NCI-H226 (cell line): ENCODE measurements around the gene FLNC.

ENCODE experiments used
- DNase-seq: peaks from one replicate; pipeline ENCODE4 v3.0.0-alpha.2; 2015

FLNC gene

GRCh38 chr7:128833148-128833945 is 3.1 kb downstream of the FLNC start:
- peak; percentile 68 for DNase-seq

- DNase-seq: no peak
Measured at GRCh38 chr7:128833946-128834325, 3.7 kb downstream of the FLNC start.

- DNase-seq: no peak
Measured at GRCh38 chr7:128835231-128835751, 5.1 kb downstream of the FLNC start.

- no peak for DNase-seq
Measured at GRCh38 chr7:128835790-128836641, 5.8 kb downstream of the FLNC start.

GRCh38 chr7:128836729-128837348 is 6.6 kb downstream of the FLNC start:
- DNase-seq: no peak

- no peak for DNase-seq
Measured at GRCh38 chr7:128837521-128837921, 7.3 kb downstream of the FLNC start.

GRCh38 chr7:128838109-128838779 is 8.0 kb downstream of the FLNC start:
- DNase-seq: no peak

- no peak for DNase-seq
Measured at GRCh38 chr7:128838981-128839731, 8.9 kb downstream of the FLNC start.

- DNase-seq: no peak
Measured at GRCh38 chr7:128839751-128840177, 9.6 kb downstream of the FLNC start.

GRCh38 chr7:128840326-128841170 is 10.3 kb downstream of the FLNC start:
- DNase-seq: no peak

- DNase-seq: no peak
Measured at GRCh38 chr7:128841171-128841690, 11.0 kb downstream of the FLNC start.

- DNase-seq: no peak
Measured at GRCh38 chr7:128841921-128842673, 11.9 kb downstream of the FLNC start.

- no peak for DNase-seq
Measured at GRCh38 chr7:128842674-128843641, 12.8 kb downstream of the FLNC start.

GRCh38 chr7:128843938-128844621 is 13.9 kb downstream of the FLNC start:
- DNase-seq: no peak

GRCh38 chr7:128844777-128845311 is 14.6 kb downstream of the FLNC start:
- no peak for DNase-seq

- no peak for DNase-seq
Measured at GRCh38 chr7:128845475-128845874, 15.3 kb downstream of the FLNC start.

- no peak for DNase-seq
Measured at GRCh38 chr7:128845987-128846386, 15.8 kb downstream of the FLNC start.
